RKO (cell line): ENCODE results near the gene ANKRD16.
"Not testable (repeated sequence)": the region's sequence is repeated elsewhere in the genome, so short reads cannot be mapped to it uniquely, and the experiment has no call there.

Source experiments
- DNase-seq: peaks from one replicate; pipeline ENCODE4 v3.0.0-alpha.2; 2016; ENCODE audit warnings: low spot score

Gene ANKRD16

GRCh38 chr10:5873515-5873995 lies 16.1 kb downstream of the ANKRD16 start:
- peak; percentile 79 for DNase-seq

- no peak for DNase-seq
These were observed 18.1 kb downstream of the ANKRD16 start for GRCh38 chr10:5871596-5871995.

- DNase-seq = no peak
These were observed 20.5 kb downstream of the ANKRD16 start for GRCh38 chr10:5869156-5869555.

GRCh38 chr10:5868383-5868782 lies 21.3 kb downstream of the ANKRD16 start:
- not testable (repeated sequence) for DNase-seq

GRCh38 chr10:5867091-5867615 lies 22.5 kb downstream of the ANKRD16 start:
- DNase-seq = not testable (repeated sequence)

GRCh38 chr10:5866451-5867081 lies 23.1 kb downstream of the ANKRD16 start:
- DNase-seq = not testable (repeated sequence)

GRCh38 chr10:5862981-5863685 lies 26.6 kb downstream of the ANKRD16 start:
- not testable (repeated sequence) for DNase-seq

- DNase-seq = no peak
These were observed 27.2 kb downstream of the ANKRD16 start for GRCh38 chr10:5862360-5862961.

GRCh38 chr10:5860066-5860465 lies 29.6 kb downstream of the ANKRD16 start:
- no peak for DNase-seq

GRCh38 chr10:5858811-5859210 lies 30.9 kb downstream of the ANKRD16 start:
- DNase-seq = no peak

GRCh38 chr10:5856701-5857004 lies 33.0 kb downstream of the ANKRD16 start:
- no peak for DNase-seq

- DNase-seq = no peak
These were observed 33.6 kb downstream of the ANKRD16 start for GRCh38 chr10:5855979-5856700.

- DNase-seq = no peak
These were observed 35.6 kb downstream of the ANKRD16 start for GRCh38 chr10:5854131-5854475.

- not testable (repeated sequence) for DNase-seq
These were observed 43.0 kb downstream of the ANKRD16 start for GRCh38 chr10:5846667-5847066.

- DNase-seq = no peak
These were observed 45.2 kb downstream of the ANKRD16 start for GRCh38 chr10:5844345-5845055.

- no peak for DNase-seq
These were observed 45.9 kb downstream of the ANKRD16 start for GRCh38 chr10:5843686-5844344.

- no peak for DNase-seq
These were observed 47.7 kb downstream of the ANKRD16 start for GRCh38 chr10:5841965-5842364.

GRCh38 chr10:5840314-5841307 lies 49.1 kb downstream of the ANKRD16 start:
- DNase-seq = no peak

- not testable (repeated sequence) for DNase-seq
These were observed 53.5 kb downstream of the ANKRD16 start for GRCh38 chr10:5836181-5836580.
